Medulla oblongata (tissue), 1 donor: Measurements from ENCODE around the gene CCDC3.
"Not testable (repeated sequence)": the region's sequence is repeated elsewhere in the genome, so short reads cannot be mapped to it uniquely, and the experiment has no call there.

Experiments
- DNase-seq: peaks from one replicate; pipeline ENCODE4 v3.0.0-alpha.2; 2015; ENCODE audit errors: extremely low spot score

CCDC3 gene

DNA sequence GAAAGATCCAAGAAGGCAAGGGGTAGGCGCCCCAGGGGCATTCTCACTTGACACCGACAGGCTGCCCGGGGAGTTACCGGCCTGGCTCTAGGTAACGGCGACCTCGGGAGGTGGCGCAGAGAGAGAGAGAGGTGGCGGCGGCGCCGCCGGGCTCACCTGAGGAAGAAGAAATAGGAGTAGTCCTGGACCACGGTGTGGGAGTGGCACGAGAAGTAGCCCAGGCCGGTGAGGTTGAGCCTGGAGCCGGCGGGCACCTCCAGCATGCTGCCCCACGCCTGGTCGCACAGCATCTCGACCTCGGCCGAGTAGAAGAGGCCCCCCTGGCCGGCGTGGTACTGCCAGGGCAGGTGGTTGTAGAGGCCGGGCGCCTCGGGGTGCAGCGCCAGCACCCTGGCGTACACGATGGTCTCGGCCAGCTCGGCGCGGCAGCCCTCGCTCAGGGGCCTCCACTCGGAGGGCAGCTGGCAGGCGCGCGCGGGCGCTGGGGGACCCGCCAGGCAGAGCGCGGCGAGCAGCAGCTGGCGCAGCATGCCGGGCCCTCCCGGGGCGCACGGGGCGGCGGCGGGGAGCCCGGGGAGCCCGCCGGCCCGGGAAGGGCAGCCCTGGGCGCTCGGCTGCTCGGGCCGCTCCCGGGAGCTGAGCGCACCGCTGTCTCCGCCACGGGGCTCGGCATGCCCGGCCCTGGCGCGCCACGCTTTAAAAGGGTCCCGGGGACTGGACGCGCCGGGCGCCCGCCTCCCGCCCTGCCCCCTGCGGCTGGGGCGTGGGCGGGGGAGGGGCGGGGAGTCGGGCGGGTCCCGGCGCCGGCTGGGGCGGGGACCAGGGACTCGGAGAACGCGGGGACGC lies at the start of gene CCDC3:
Gene CCDC3, minus strand, starts transcription at position 673 of the 846 bp plus-strand sequence. Its CDS starts 143 bp downstream, at position 530.
- no peak for DNase-seq

DNA sequence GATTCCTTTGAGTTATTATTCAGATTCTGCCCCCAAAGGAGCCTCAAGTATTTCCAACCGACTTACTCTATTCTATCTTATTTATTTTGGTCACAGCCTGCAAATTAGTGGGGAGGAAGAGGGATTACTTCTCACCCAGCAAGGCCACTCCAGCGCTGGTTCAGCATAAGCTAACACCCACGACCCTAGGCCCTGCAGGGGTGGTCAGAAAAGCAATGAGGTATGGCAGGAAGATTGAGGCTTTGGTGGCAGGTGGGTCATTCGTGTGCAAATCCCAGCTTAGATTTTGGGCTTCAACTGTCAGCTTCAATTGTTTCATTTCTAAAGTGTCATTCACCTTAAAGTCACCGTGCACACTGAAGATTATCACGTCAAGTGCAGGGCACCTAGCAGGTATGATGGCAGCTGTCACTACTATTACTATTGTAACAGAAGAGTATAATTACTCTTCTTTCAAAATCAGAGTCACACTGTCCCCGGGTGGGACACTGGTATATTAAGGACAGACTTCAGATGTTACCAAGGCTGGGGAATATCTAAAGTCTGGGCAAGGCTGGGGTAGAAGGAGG lies 49.7 kb upstream of the CCDC3 start:
- no peak for DNase-seq

DNA sequence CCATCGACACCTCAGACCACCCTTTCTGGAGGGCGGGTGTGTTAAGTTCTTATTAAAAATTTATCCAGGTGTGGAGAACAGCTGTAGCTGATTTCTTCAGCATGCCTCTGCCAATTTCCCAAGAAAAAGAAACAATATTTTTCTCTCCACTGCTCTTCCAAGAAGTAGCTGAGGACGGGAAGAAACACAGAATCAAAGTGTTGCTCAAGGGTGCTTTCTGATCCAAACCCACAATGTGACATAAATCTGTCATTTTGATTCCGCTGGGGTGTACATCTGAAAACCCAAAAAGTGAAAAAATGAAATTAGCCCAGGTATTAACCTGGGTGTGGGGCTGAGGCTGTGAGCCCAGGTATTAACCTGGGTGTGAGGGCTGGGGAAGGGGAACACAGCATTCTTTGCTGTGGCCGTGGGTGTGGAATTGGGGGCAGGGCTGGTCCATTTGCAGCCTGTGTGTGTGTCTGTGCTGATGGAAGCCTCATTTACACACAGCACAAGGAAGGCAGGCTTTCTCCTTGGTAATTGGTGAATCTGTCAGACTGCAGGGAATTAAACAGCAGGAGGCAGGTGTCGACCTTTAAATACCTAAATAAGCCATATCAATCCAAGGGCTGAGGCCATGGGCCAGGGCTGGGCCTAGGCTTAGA lies 48.4 kb upstream of the CCDC3 start:
- no peak for DNase-seq

- DNase-seq = no peak
Observed at GRCh38 chr10:13048762-13049161, 47.2 kb upstream of the CCDC3 start.

GRCh38 chr10:13047529-13048206 lies 46.2 kb upstream of the CCDC3 start:
- no peak for DNase-seq

DNA sequence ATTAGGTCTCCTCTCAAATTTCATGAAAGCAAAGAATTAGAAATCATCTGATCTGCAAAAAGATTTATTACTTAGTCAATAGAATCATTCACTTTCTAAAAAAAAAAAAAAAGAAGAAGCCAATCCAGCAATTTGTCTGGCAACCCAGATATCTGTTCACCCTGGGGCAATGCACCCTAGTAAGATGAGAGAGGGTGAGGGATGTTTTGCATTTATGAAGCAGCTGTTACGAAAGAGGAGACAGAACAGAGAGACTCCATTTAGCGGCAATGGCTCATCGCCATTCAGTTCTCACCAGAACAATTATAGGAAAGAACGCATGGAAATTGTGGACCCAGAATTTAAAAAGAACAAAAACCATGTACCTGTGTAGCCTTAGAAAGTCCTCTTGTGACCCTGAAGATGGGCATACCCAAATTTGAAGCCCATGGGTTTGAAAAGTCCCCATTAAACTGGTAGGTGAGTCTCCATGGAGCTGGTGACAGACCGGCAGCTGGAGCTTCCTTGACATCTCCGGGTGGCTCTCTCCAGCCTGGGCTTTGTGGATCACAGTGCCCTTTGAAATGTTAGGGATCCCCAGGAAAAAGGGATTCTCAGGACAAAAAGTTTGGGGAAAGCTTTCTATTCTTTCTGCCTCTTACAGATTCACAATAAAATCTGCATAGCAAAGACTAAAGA lies 45.5 kb upstream of the CCDC3 start:
- no peak for DNase-seq

GRCh38 chr10:13043520-13043919 lies 42.0 kb upstream of the CCDC3 start:
- no peak for DNase-seq

GRCh38 chr10:13039761-13040160 lies 38.2 kb upstream of the CCDC3 start:
- DNase-seq = no peak

DNA sequence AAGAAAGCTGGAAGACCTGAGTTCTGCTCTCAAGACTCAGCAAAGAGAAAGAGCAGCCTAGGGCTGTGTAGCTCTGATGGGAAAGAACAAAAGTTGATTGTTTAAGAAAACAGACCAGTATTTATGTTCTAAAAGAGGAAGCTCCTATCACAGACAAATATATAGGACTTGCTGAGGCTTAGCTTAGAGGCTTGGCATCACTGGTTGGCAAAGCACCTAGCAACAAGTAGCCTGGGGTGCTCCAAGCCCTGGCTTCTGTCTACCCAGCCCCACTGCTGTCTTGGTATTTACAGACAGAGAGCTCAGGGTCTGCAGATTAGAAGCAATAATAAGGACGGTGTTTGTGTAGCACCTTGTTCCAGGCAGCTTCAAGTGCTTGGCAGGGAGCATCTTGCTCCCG lies 36.9 kb upstream of the CCDC3 start:
- peak; percentile 40 for DNase-seq

GRCh38 chr10:13037832-13038231 lies 36.3 kb upstream of the CCDC3 start:
- DNase-seq = no peak

GRCh38 chr10:13036841-13037240 lies 35.3 kb upstream of the CCDC3 start:
- no peak for DNase-seq

DNA sequence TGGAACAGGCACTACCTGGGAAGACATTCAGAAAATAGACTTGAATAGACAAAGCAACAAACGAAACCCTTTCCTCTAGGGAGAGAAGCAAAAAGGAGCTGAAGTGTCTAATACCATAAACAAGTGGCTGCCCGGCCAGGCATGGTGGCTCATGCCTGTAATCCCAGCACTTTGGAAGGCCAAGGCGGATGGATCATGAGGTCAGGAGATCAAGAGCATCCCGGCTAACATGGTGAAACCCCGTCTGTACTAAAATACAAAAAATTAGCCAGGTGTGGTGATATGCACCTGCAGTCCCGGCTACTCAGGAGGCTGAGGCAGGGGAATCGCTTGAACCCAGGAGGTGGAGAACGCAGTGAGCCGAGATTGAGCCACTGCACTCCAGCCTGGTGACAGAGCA lies 34.2 kb upstream of the CCDC3 start:
- DNase-seq = not testable (repeated sequence)

GRCh38 chr10:13026873-13027272 lies 25.4 kb upstream of the CCDC3 start:
- no peak for DNase-seq

DNA sequence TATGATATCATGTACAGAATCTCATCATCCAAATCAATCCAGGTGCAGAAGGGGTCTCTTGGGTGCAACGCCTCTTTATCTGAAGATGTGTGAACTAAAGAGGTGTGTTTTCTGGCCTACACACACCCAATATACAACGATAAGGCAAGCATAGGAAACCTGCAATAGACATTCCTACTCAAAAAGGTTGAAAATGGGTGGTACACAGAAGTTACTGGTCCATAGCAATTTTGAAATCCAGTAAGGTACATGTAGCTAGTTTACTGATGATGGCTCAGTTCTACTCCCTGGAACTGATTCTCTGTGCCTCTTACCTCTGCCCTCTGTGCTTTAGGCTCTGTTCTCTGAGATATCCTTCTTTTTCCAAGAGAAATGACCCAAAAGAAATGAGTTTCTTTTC lies 22.2 kb upstream of the CCDC3 start:
- no peak for DNase-seq

GRCh38 chr10:13019280-13019679 lies 17.8 kb upstream of the CCDC3 start:
- no peak for DNase-seq

- DNase-seq = no peak
Observed at GRCh38 chr10:13018171-13018570, 16.7 kb upstream of the CCDC3 start.

DNA sequence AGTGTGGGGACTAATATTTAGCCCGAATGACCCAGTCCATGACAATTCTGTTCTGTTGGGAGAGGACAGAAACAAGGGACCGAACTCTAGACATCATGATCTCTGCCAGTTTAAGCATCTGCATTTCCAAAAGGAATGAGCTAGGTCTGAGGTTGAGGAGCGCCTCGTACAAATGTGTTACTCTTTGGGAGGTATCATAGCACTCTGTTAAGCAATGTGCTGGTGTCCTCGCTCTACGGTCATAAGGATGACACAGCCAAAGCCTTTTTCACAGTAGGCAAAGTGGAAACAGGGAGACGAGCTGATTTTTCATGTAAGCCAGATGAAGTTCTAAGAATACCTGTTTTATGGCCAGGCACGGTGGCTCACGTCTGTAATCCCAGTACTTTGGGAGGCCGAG lies 15.4 kb upstream of the CCDC3 start:
- no peak for DNase-seq

DNA sequence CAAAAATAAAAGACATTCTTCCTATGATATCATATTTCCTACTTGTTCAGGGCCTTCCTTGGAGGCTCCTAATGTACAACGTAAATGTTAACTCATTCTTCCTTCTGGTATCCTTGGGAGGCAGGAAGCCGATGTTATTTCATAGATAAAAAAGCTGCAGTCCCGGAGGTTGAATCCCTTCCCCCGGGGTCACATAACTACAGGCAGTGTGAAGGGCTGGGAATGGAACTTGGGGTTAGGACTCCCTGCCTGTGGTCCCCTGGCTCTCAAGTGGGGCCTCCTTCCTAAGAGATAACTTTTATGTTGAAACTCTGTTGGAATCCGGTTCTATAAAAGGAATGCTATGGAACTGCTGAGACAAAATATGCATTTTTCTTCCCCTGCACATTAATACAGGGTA lies 14.9 kb upstream of the CCDC3 start:
- DNase-seq = no peak

DNA sequence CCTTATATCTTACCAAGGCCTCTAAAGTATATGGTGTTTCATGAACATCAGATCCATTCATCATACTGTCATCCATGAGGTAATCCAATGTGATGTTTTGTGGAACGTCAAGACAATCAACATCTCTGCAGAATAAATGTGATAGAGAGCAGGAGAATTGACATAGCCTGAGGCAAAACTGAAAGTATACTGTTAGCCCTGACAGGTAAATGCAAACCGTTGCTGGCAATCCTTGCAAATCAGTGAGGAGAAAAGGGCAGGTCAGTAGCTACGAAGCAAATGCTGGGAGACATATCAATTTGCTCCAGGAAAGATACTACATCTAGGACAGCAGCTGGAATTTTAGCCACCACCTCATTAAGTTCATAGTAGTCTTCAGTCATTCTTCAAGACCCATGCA lies 4.5 kb upstream of the CCDC3 start:
- no peak for DNase-seq

- peak; percentile 60 for DNase-seq
Observed at GRCh38 chr10:13003759-13004158, 2.2 kb upstream of the CCDC3 start.

DNA sequence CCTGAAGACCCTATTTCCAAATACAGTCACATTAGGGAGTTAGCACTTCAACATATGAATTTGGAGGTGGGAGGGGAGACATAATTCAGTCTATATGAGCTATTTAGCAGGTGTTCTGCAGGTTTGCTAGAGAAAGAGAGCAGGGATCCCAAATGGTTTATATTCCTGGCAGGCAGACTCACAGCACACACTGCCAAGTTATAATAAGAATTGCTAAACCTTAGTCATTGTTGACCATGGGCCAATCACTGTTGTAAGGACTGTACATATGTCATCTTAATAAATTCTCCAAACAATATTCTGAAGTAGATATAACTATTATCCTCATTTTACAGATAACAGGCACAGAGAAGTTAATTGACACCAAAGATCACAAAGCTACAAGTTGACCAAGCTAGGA lies 1.5 kb upstream of the CCDC3 start:
- no peak for DNase-seq

- no peak for DNase-seq
Observed at GRCh38 chr10:13001887-13002212, 337 bp upstream of the CCDC3 start.
